Measurements from ENCODE around the gene TRMT44. TPM values are rescaled to one million over a fixed set of nuclear protein-coding genes. Genes with fewer than 3 reads are reported as not detected.
"Not testable (repeated sequence)": the region's sequence is repeated elsewhere in the genome, so short reads cannot be mapped to it uniquely, and the experiment has no call there.

TRMT44 gene
- total RNA-seq = 12.7 and 17.0 TPM in 2 replicates

DNA sequence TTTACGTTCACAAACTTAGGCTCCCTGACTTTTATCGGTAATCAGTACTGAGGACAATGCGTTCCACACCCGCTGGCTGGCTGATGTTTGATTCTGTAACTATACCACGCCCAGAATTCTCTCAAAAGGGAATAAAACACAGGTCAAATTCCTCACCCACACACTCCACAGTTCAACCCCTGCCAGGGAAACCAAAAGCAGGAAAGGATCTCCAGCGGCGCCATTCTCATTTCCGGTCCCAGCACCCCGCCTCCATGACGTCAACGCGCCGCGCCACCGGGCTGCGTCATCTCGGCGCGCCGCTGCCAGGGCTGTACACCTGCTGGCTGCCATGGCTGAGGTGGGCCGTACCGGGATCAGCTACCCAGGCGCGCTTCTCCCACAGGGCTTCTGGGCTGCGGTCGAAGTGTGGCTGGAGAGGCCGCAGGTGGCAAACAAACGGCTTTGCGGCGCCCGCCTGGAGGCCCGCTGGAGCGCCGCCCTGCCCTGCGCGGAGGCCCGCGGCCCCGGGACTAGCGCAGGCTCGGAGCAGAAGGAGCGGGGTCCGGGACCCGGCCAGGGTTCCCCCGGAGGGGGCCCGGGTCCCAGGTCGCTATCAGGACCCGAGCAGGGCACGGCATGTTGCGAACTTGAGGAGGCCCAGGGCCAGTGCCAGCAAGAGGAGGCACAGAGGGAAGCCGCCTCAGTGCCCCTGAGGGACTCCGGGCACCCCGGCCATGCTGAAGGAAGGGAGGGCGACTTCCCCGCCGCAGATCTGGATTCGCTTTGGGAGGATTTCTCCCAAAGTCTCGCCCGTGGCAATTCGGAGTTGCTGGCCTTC is at the start of gene TRMT44, which contains the start of gene ACOX3:
TSS of gene TRMT44 (plus strand) at position 286 of the 820 bp plus-strand sequence. CDS start at position 332, 46 bp downstream.
TSS of gene ACOX3 (minus strand) at position 232 of the 820 bp plus-strand sequence. CDS start 24,202 bp downstream, outside the sequence.
- DNase-seq (ENCODE audit: low read depth, low spot score) = peak; percentile 75

DNA sequence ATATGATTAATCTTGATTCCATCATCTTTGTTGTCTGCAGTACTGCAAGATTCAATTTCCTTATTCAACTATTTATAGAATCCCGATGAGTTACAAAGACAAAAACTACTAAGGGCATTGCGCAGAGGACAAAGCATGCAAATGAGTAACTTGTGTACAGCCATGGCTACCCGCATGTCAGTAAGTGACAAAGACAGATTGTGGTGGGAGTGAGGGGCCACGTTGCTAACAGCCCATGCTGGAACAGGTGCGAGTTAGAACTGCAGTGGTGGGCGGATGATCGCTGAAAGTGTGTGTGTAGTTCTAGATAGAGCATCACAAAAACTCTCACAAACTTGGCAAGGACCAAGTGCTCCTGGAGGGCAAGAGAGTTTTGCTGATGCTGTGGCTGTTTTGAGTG is 49.5 kb upstream of the TRMT44 start:
- no peak for DNase-seq (ENCODE audit: low read depth, low spot score)

DNA sequence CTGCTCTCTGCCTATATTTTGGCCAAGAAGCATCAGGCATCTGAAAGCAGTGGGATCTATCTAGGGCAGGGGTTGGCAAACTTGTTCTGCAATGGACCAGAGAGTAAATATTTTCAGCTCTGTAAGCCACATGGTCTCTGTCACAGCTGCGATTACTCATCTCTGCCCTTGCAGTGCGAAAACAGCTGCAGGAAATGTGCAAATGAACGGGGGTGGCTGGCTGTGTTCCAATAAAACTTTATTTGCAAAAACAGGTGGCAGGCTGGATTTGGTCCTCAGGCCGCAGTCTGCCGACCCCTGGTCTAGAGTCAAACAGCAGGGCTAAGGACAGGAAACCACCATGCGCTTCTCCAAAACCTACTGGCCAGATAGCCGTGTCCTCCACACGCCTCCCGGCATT is 48.6 kb upstream of the TRMT44 start:
- peak; percentile 78 for DNase-seq (ENCODE audit: low read depth, low spot score)

- DNase-seq (ENCODE audit: low read depth, low spot score) = no peak
Observed at GRCh38 chr4:8392591-8393190, 47.9 kb upstream of the TRMT44 start.

- peak; percentile 84 for DNase-seq (ENCODE audit: low read depth, low spot score)
Observed at GRCh38 chr4:8393593-8394038, 47.0 kb upstream of the TRMT44 start.

- DNase-seq (ENCODE audit: low read depth, low spot score) = no peak
Observed at GRCh38 chr4:8394061-8394519, 46.5 kb upstream of the TRMT44 start.

GRCh38 chr4:8394806-8395205 is 45.8 kb upstream of the TRMT44 start:
- DNase-seq (ENCODE audit: low read depth, low spot score) = no peak

- DNase-seq (ENCODE audit: low read depth, low spot score) = no peak
Observed at GRCh38 chr4:8395504-8396296, 44.9 kb upstream of the TRMT44 start.

DNA sequence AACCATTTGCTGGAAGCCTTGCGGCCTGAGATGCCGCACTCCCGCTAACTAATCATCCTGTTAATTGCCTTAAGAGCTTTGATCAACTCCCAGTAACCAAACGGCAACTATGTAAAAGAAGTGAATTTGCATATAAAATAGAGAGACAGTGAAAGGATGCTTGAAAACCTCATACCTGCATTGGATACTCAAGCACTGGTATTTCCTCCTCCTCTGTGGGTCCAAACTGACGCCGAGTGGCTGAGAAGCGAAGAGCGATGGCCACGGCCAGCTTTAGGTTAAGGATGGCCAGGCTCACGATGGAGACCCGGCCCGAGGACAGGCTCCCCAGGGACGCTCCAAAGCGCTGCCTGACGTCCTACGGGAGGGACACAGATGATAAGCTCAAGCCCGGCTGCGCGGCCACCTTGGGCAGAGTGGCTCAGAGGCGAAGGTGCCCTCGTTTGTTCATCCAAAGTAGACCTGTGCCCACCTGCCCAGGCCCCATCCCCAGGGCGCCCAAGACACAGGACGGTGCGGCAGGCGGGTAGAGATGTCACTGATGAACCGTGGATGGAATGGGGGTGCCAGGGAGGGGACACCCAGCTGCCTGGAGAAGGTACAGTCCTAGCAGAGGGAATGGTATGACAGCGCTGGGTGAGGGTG is 43.7 kb upstream of the TRMT44 start:
- no peak for DNase-seq (ENCODE audit: low read depth, low spot score)

- DNase-seq (ENCODE audit: low read depth, low spot score) = no peak
Observed at GRCh38 chr4:8398347-8398746, 42.2 kb upstream of the TRMT44 start.

GRCh38 chr4:8399298-8399697 is 41.3 kb upstream of the TRMT44 start:
- DNase-seq (ENCODE audit: low read depth, low spot score) = no peak

- no peak for DNase-seq (ENCODE audit: low read depth, low spot score)
Observed at GRCh38 chr4:8400632-8401325, 39.8 kb upstream of the TRMT44 start.

GRCh38 chr4:8401665-8402064 is 38.9 kb upstream of the TRMT44 start:
- no peak for DNase-seq (ENCODE audit: low read depth, low spot score)

GRCh38 chr4:8402181-8402597 is 38.4 kb upstream of the TRMT44 start:
- no peak for DNase-seq (ENCODE audit: low read depth, low spot score)

- DNase-seq (ENCODE audit: low read depth, low spot score) = no peak
Observed at GRCh38 chr4:8402640-8403039, 37.9 kb upstream of the TRMT44 start.

GRCh38 chr4:8403173-8403753 is 37.3 kb upstream of the TRMT44 start:
- no peak for DNase-seq (ENCODE audit: low read depth, low spot score)

- no peak for DNase-seq (ENCODE audit: low read depth, low spot score)
Observed at GRCh38 chr4:8403976-8404375, 36.6 kb upstream of the TRMT44 start.

GRCh38 chr4:8404791-8405515 is 35.6 kb upstream of the TRMT44 start:
- no peak for DNase-seq (ENCODE audit: low read depth, low spot score)

GRCh38 chr4:8405516-8405875 is 35.1 kb upstream of the TRMT44 start:
- DNase-seq (ENCODE audit: low read depth, low spot score) = no peak

- DNase-seq (ENCODE audit: low read depth, low spot score) = not testable (repeated sequence)
Observed at GRCh38 chr4:8406887-8407286, 33.7 kb upstream of the TRMT44 start.
